Astrocyte (in vitro differentiated cells and primary cell): ENCODE data around the gene CYP39A1.

ENCODE experiments used
- CTCF ChIP-seq: IDR thresholded peaks from 2 replicates; pipeline ENCODE4 v1.5.1; 2011; ENCODE audit warnings: low read depth, mild to moderate bottlenecking, inconsistent platforms, low read length, moderate library complexity; ENCODE audit not compliant: insufficient read depth
- EZH2 ChIP-seq: IDR thresholded peaks from 2 replicates; pipeline ENCODE4 v1.6.1; 2012; ENCODE audit warnings: mild to moderate bottlenecking, low read length, inconsistent platforms; ENCODE audit not compliant: insufficient read depth

GRCh38 chr6:46699970-46700369 is 47.4 kb upstream of the CYP39A1 start:
- TF ChIP-seq EZH2 (no peak), CTCF (no peak)
